Measurements from ENCODE around the gene TNP1. TPM values are rescaled to one million over a fixed set of nuclear protein-coding genes. Genes with fewer than 3 reads are reported as not detected.

Gene TNP1
- total RNA-seq, 1 experiment from 2014 or later, result not detected

DNA sequence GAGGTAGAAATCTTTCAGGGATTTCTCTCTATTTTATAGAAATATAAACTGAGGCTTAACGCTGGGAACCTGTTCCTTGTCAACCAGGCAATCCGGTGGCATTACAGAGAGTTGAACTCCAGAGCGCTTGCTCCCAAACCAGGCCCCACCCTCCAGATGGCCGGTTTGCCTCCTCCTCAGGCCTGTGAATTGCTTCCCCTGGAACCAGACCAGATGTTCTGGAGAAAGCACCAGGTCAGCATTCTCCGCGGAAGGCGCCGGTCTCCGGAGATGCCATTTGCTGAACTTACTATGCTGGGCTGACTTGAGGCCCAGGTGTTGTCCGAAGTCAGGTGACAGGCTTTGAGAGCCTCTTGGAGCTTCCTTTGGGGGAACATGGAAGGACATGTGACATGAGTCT lies 17.2 kb downstream of the TNP1 start:
- no peaks in the 10 kb centered on the region for H3K79me1 ChIP-seq (ENCODE audit: insufficient read depth, low read depth, low read length, poor library complexity, severe bottlenecking)
- Mint-ChIP-seq H3K4me1 (peaks cover 0 to 3% of the 10 kb centered on the region in 2 experiments; a peak in 1 of 4 replicates), H3K27me3 (ENCODE audit: low read depth) (peaks cover 5% of the 10 kb centered on the region), H3K4me3 (no peak overlapping the region), H3K9me3 (0 out of 5 replicates have a peak, but pooled peaks cover 0 to 3% of the 10 kb centered on the region in 2 experiments), H3K27ac (no peak overlapping the region; a peak in 1 of 7 replicates), H3K36me3 (ENCODE audit: insufficient read depth in 1 of 3, low read depth in 3 of 3) (no peaks in the 10 kb centered on the region)
- no peak overlapping the region for H3K4ac ChIP-seq (ENCODE audit: low read depth, low read length)
- TF ChIP-seq, protein P1, sequence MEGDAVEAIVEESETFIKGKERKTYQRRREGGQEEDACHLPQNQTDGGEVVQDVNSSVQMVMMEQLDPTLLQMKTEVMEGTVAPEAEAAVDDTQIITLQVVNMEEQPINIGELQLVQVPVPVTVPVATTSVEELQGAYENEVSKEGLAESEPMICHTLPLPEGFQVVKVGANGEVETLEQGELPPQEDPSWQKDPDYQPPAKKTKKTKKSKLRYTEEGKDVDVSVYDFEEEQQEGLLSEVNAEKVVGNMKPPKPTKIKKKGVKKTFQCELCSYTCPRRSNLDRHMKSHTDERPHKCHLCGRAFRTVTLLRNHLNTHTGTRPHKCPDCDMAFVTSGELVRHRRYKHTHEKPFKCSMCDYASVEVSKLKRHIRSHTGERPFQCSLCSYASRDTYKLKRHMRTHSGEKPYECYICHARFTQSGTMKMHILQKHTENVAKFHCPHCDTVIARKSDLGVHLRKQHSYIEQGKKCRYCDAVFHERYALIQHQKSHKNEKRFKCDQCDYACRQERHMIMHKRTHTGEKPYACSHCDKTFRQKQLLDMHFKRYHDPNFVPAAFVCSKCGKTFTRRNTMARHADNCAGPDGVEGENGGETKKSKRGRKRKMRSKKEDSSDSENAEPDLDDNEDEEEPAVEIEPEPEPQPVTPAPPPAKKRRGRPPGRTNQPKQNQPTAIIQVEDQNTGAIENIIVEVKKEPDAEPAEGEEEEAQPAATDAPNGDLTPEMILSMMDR (conservative IDR thresholded peaks at IDR 0.05), result no peak
- no peak for DNase-seq
- H3K4me1 ChIP-seq (ENCODE audit: insufficient read depth, low read length), result no peaks in the 10 kb centered on the region
- H3K23ac ChIP-seq (ENCODE audit: insufficient read length, low read depth, low read length), result no peak overlapping the region
- no peak overlapping the region for H2BK120ac ChIP-seq (ENCODE audit: low read depth, low read length, poor library complexity, severe bottlenecking)
- H2AFZ ChIP-seq (ENCODE audit: low read length), result no peak overlapping the region
- no peak overlapping the region for H4K8ac ChIP-seq (replicated peaks; ENCODE audit: insufficient read length, low read depth, low read length)
- WGBS (ENCODE audit: extremely low coverage, insufficient read length, low lambda C conversion rate), result no CpG with 5 or more reads among the region's 10 CpGs
- no peak overlapping the region for H3K27ac ChIP-seq (ENCODE audit: insufficient read length, low read depth, low read length)
- no peaks in the 10 kb centered on the region for H4K20me1 ChIP-seq (ENCODE audit: control insufficient read depth, insufficient read depth, insufficient read length)
- no peak overlapping the region for H2BK12ac ChIP-seq (ENCODE audit: insufficient read length, low read depth, low read length)
- H3K9ac ChIP-seq (ENCODE audit: extremely low read depth, insufficient read length, low read length), result no peak overlapping the region
- H3K4me2 ChIP-seq (ENCODE audit: insufficient read depth, insufficient read length, low read length), result no peak overlapping the region
- no peak overlapping the region for H3K56ac ChIP-seq (ENCODE audit: insufficient read length, low read depth, low read length)
- H3K9me3 ChIP-seq (ENCODE audit: control insufficient read depth, low read depth, low read length), result no peaks in the 10 kb centered on the region
- H3T11ph ChIP-seq (ENCODE audit: low read length), result no peak overlapping the region
- H3K18ac ChIP-seq (ENCODE audit: insufficient read length, low read depth, low read length), result no peak overlapping the region
- H3K23me2 ChIP-seq (ENCODE audit: insufficient read length, low read depth, low read length, poor library complexity, severe bottlenecking), result no peaks in the 10 kb centered on the region
- H2BK15ac ChIP-seq (ENCODE audit: low read depth, low read length), result no peak overlapping the region
- no peak overlapping the region for H3K14ac ChIP-seq (ENCODE audit: insufficient read depth, low read length)
- no peak overlapping the region for H4K91ac ChIP-seq (ENCODE audit: insufficient read length, low read depth, low read length)
- no peak overlapping the region for H4K5ac ChIP-seq (ENCODE audit: insufficient read length, low read depth, low read length)
- H3K27me3 ChIP-seq (ENCODE audit: insufficient read depth, low read length), result no peaks in the 10 kb centered on the region
- no peak overlapping the region for H2BK5ac ChIP-seq (ENCODE audit: insufficient read length, low read length)
- H2AK5ac ChIP-seq (ENCODE audit: insufficient read length, low read length), result no peak overlapping the region
- no peak overlapping the region for H2BK20ac ChIP-seq (ENCODE audit: low read depth, low read length, poor library complexity, severe bottlenecking)
- no peaks in the 10 kb centered on the region for H3K79me2 ChIP-seq (ENCODE audit: insufficient read depth, low read length)

All from H9 (cell line).